Keratinocyte (primary cell): Measurements from ENCODE around the gene RNU6-8. TPM values are rescaled to one million over a fixed set of nuclear protein-coding genes. Genes with fewer than 3 reads are reported as not detected.

Source experiments
- DNase-seq: peaks from one replicate; pipeline ENCODE4 v3.0.0-alpha.2; 2011; ENCODE audit warnings: low read depth, missing footprints, low spot score
- FAIRE-seq: peaks from 2 replicates; lab custom pipeline; 2011; peaks lifted over from hg19 to GRCh38; lab: Jason Lieb, UNC
- H2AFZ ChIP-seq: 2 replicates; pipeline ENCODE4 v1.6.0; 2012; ENCODE audit warnings: low read length, control low read depth, inconsistent platforms; ENCODE audit not compliant: control insufficient read depth
- H3K27ac ChIP-seq: 2 replicates; pipeline ENCODE4 v1.5.1; 2011; ENCODE audit warnings: low read length; ENCODE audit not compliant: control insufficient read depth, insufficient read depth
- H3K27me3 ChIP-seq: 3 replicates; pipeline ENCODE4 v1.6.0; 2011; ENCODE audit warnings: low read length; ENCODE audit not compliant: control insufficient read depth, insufficient read depth; ENCODE audit errors: extremely low read depth
- H3K36me3 ChIP-seq, 2 experiments: 2 replicates in 1 of 2; 3 replicates in 1 of 2; pipeline ENCODE4 v1.5.1; 2011; ENCODE audit warnings: low read length in 2 of 2, mild to moderate bottlenecking in 1 of 2; ENCODE audit not compliant: control insufficient read depth in 2 of 2, insufficient read depth in 2 of 2; ENCODE audit errors: extremely low read depth in 1 of 2
- H3K4me1 ChIP-seq: 3 replicates; pipeline ENCODE4 v1.5.1; 2011; ENCODE audit warnings: low read length; ENCODE audit not compliant: control insufficient read depth, insufficient read depth; ENCODE audit errors: extremely low read depth
- H3K4me2 ChIP-seq: 3 replicates; pipeline ENCODE4 v1.6.0; 2011; ENCODE audit warnings: low read depth, low read length; ENCODE audit not compliant: control insufficient read depth, insufficient read depth; ENCODE audit errors: extremely low read depth
- H3K4me3 ChIP-seq, 3 experiments: fragments of 200-600 bp in 1 of 3; sonication (generic) in 1 of 3; 2 replicates in 2 of 3; 3 replicates in 1 of 3; pipeline ENCODE4 v1.5.1; 2011 to 2016; ENCODE audit warnings: low read length in 3 of 3, mild to moderate bottlenecking in 3 of 3, control low read depth in 2 of 3, inconsistent platforms in 1 of 3, low read depth in 1 of 3, mixed read lengths in 1 of 3, mixed run types in 1 of 3, moderate library complexity in 1 of 3; ENCODE audit not compliant: control insufficient read depth in 2 of 3, insufficient read depth in 2 of 3; ENCODE audit errors: extremely low read depth in 1 of 3
- H3K79me2 ChIP-seq: 2 replicates; pipeline ENCODE4 v1.6.0; 2012; ENCODE audit warnings: low read length; ENCODE audit not compliant: control insufficient read depth, insufficient read depth
- H3K9ac ChIP-seq: 3 replicates; pipeline ENCODE4 v1.6.0; 2011; ENCODE audit warnings: low read length; ENCODE audit not compliant: control insufficient read depth, insufficient read depth; ENCODE audit errors: extremely low read depth
- H3K9me1 ChIP-seq: 3 replicates; pipeline ENCODE4 v1.6.0; 2011; ENCODE audit warnings: low read length; ENCODE audit not compliant: control insufficient read depth, insufficient read depth; ENCODE audit errors: extremely low read depth
- H3K9me3 ChIP-seq: 2 replicates; pipeline ENCODE4 v1.5.1; 2012; ENCODE audit warnings: low read depth, low read length; ENCODE audit not compliant: control insufficient read depth
- H4K20me1 ChIP-seq: 3 replicates; pipeline ENCODE4 v1.6.0; 2011; ENCODE audit warnings: low read length; ENCODE audit not compliant: control insufficient read depth, insufficient read depth; ENCODE audit errors: extremely low read depth
- CTCF ChIP-seq, 3 experiments: IDR thresholded peaks in 1 of 3; conservative IDR thresholded peaks in 1 of 3; optimal IDR thresholded peaks in 1 of 3; 2 replicates in 2 of 3; 3 replicates in 1 of 3; pipeline versions ENCODE3 to v1.5.1; 2011; ENCODE audit warnings: low read length in 3 of 3, mild to moderate bottlenecking in 3 of 3, moderate library complexity in 2 of 3, control low read depth in 1 of 3, inconsistent platforms in 1 of 3; ENCODE audit not compliant: insufficient read depth in 2 of 3; ENCODE audit errors: extremely low read depth in 1 of 3
- EZH2 ChIP-seq: IDR thresholded peaks from one replicate; pipeline ENCODE4 v1.6.1; 2012; ENCODE audit warnings: inconsistent platforms, mild to moderate bottlenecking, low read length, moderate library complexity
- dilution Hi-C: fragments of 300-500 bp; cut with MboI; formaldehyde crosslinking; loops from one replicate; pipeline ENCODE4 v1.7.0; 2020; ENCODE audit warnings: low sequenced_read_pairs; ENCODE audit not compliant: extremely low pct_ligation_motif_present
- polyA plus RNA-seq, 5 experiments: library from polyadenylated mRNA; depleted of rRNA in 3 of 5; stranded (reverse) in 3 of 5; stranded (forward) in 1 of 5; unstranded in 1 of 5; fragments of >200 nt; gene quantifications; 1 replicate in 1 of 5; 2 replicates in 3 of 5; 3 replicates in 1 of 5; pipeline versions ENCODE4 v1.2.1 to v1.2.3, GENCODE V29; 2011 to 2012; ENCODE audit warnings: missing spikeins in 2 of 5, low read depth in 1 of 5, low replicate concordance in 1 of 5

RNU6-8 gene
- polyA plus RNA-seq, 1 donor (not counting 4 experiments of a cell fraction or from before 2014, with no cell fraction given) = not detected

GRCh38 chr14:32203928-32204357 lies 874 bp upstream of the RNU6-8 start:
- peaks cover 2% of the 10 kb centered on the region for H3K9me1 ChIP-seq
- peak overlapping the region; percentile 97 for H3K4me2 ChIP-seq
- H3K36me3 ChIP-seq = no peaks in the 10 kb centered on the region
- H3K4me1 ChIP-seq = peaks cover 20% of the 10 kb centered on the region
- H3K27ac ChIP-seq = peak overlapping the region; percentile 93
- H3K9ac ChIP-seq = peak overlapping the region; percentile 94
- no peaks in the 10 kb centered on the region for H4K20me1 ChIP-seq
- FAIRE-seq (no peak), DNase-seq (no peak)
- TF ChIP-seq EZH2 (no peak), CTCF (optimal IDR thresholded peaks at IDR 0.05 in 1 of 3, IDR thresholded peaks at IDR 0.05 in 1 of 3, conservative IDR thresholded peaks at IDR 0.05 in 1 of 3; ENCODE audit: extremely low read depth in 1 of 3, insufficient read depth in 2 of 3, low read length in 3 of 3) (no peak)
- H3K4me3 ChIP-seq = peak overlapping the region; percentile 47 to 87 (median 75)
- no peaks in the 10 kb centered on the region for H3K27me3 ChIP-seq
- H2AFZ ChIP-seq = peak overlapping the region; percentile 98
- H3K9me3 ChIP-seq = no peaks in the 10 kb centered on the region
- H3K79me2 ChIP-seq = no peaks in the 10 kb centered on the region
- dilution Hi-C loops = no loop called here

- Histone ChIP-seq H3K27me3 (no peaks in the 10 kb centered on the region), H3K9me1 (peaks cover 2% of the 10 kb centered on the region), H3K27ac (peak overlapping the region; percentile 93), H3K4me1 (peaks cover 20% of the 10 kb centered on the region), H3K9ac (peak overlapping the region; percentile 71), H3K36me3 (no peaks in the 10 kb centered on the region), H3K79me2 (no peaks in the 10 kb centered on the region), H3K4me2 (peak overlapping the region; percentile 97), H3K4me3 (peak overlapping the region in 2 of 3 experiments; percentile 36 to 87), H4K20me1 (no peaks in the 10 kb centered on the region), H2AFZ (peak overlapping the region; percentile 69), H3K9me3 (no peaks in the 10 kb centered on the region)
- TF ChIP-seq EZH2 (no peak), CTCF (optimal IDR thresholded peaks at IDR 0.05 in 1 of 3, IDR thresholded peaks at IDR 0.05 in 1 of 3, conservative IDR thresholded peaks at IDR 0.05 in 1 of 3; ENCODE audit: extremely low read depth in 1 of 3, insufficient read depth in 2 of 3, low read length in 3 of 3) (no peak)
- no peak for FAIRE-seq
- dilution Hi-C loops = no loop called here
- no peak for DNase-seq
Observed at GRCh38 chr14:32202491-32202997, 525 bp downstream of the RNU6-8 start.
